Measurements from ENCODE around the gene TPTE.
"Not testable (repeated sequence)": the region's sequence is repeated elsewhere in the genome, so short reads cannot be mapped to it uniquely, and the experiment has no call there.

Gene TPTE

DNA sequence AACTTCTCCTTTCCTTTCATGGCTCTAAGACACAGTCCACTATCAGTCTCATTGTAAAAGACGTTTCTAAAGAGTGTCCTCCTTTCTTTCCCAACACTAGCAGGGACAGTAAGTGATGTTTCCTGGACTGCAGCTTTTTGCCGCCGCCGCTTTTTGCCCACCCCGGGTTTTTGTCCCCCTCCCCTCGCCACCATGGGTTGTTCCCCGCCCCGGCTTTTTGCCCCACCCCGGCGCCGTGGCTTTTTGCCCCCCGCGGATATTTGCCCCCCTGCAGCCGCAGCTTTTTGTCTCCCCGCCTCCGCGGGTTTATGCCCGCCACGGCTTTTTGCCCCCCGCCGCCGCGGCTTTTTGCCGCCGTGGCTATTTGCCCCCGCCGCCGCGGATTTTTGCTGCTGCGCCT lies 95.2 kb downstream of the TPTE start:
- H3K4me1 ChIP-seq (ENCODE audit: control insufficient read depth, insufficient read depth, low read length) = no peaks in the 10 kb centered on the region
- DNase-seq (ENCODE audit: low read depth, low spot score) = no peak
- no peaks in the 10 kb centered on the region for H3K36me3 ChIP-seq (ENCODE audit: control insufficient read depth, insufficient read depth, low read length)
- H3K4me3 ChIP-seq (ENCODE audit: low read length) = no peak overlapping the region
- H3K27me3 ChIP-seq (ENCODE audit: control insufficient read depth, insufficient read depth, low read length) = no peaks in the 10 kb centered on the region
- H3K9me3 ChIP-seq (ENCODE audit: control insufficient read depth, insufficient read depth, low read length) = peaks cover 8% of the 10 kb centered on the region; the same call in 1 of the 2 replicates
- no CpG with 5 or more reads among the region's 30 CpGs for WGBS (ENCODE audit: insufficient coverage, insufficient read length)
- no peak overlapping the region for H3K27ac ChIP-seq (ENCODE audit: low read length)

DNA sequence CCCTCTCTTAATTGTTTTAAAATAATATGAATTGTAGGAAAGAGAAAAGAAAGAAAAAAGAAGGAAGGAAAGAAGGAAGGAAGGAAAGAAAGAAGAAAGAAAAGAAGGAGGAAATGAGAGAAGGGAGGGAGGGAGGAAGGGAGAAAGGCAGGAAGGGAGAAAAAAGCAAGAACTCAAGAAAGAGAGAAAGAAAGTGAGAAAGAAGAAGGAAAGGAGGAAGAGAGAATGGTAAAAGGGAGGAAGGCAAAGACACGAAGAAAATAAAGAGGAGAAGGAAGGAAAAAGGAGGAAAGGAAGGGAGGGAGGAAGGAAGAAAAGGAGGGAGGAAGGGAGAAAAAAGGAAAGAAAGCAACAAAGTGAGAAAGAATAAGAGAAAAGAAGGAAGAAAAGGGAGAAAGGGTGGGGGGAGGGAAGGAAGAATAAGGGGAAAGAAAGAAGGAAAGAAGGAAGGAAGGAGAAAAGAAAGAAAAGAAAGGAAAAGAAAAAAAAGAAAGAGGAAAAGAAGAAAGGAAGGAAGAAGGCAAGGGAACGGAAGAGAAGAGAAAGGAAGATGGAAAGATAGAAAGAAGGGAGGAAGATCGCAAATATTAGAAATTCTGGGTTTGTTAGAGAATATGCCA lies 95.9 kb downstream of the TPTE start:
- H3K27me3 ChIP-seq (ENCODE audit: control insufficient read depth, insufficient read depth, low read length); H3K27ac ChIP-seq (ENCODE audit: low read length); DNase-seq (ENCODE audit: low read depth, low spot score); H3K4me3 ChIP-seq (ENCODE audit: low read length); H3K36me3 ChIP-seq (ENCODE audit: control insufficient read depth, insufficient read depth, low read length); H3K9me3 ChIP-seq (ENCODE audit: control insufficient read depth, insufficient read depth, low read length); H3K4me1 ChIP-seq (ENCODE audit: control insufficient read depth, insufficient read depth, low read length): not testable (repeated sequence)
- 100% methylated on average over 3 of the region's 3 CpGs for WGBS (ENCODE audit: insufficient coverage, insufficient read length)

DNA sequence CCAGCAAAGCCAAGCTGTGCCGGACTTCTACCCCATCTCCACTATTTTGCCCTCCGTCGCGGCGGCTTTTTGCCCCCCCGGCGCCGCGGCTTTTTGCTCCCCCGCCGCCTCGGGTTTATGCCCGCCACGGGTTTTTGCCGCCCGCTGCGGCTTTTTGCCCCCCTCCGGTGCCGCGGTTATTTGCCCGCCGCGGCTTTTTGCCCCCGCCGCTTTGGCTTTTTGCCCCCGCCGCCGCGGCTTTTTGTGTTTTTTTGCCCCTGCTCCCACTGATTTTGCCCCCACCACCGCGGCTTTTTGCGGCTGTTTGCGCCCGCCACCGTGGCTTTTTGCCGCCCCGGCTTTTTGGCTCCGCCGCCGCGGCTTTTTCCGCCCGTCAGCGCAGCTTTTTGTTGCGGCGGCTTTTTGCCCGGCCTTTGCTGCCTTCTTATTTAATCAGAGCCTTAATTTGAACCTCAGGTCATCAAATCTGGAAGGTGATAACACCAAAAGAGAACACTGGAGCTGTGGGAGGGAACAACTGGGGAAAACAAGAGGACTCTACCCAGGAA lies 106.0 kb downstream of the TPTE start:
- WGBS (ENCODE audit: insufficient coverage, insufficient read length) = no CpG with 5 or more reads among the region's 47 CpGs
- no peaks in the 10 kb centered on the region for H3K9me3 ChIP-seq (ENCODE audit: control insufficient read depth, insufficient read depth, low read length)
- H3K27me3 ChIP-seq (ENCODE audit: control insufficient read depth, insufficient read depth, low read length) = no peaks in the 10 kb centered on the region
- no peaks in the 10 kb centered on the region for H3K4me1 ChIP-seq (ENCODE audit: control insufficient read depth, insufficient read depth, low read length)
- no peak for DNase-seq (ENCODE audit: low read depth, low spot score)
- H3K27ac ChIP-seq (ENCODE audit: low read length) = no peak overlapping the region
- H3K36me3 ChIP-seq (ENCODE audit: control insufficient read depth, insufficient read depth, low read length) = no peaks in the 10 kb centered on the region
- no peak overlapping the region for H3K4me3 ChIP-seq (ENCODE audit: low read length)

DNA sequence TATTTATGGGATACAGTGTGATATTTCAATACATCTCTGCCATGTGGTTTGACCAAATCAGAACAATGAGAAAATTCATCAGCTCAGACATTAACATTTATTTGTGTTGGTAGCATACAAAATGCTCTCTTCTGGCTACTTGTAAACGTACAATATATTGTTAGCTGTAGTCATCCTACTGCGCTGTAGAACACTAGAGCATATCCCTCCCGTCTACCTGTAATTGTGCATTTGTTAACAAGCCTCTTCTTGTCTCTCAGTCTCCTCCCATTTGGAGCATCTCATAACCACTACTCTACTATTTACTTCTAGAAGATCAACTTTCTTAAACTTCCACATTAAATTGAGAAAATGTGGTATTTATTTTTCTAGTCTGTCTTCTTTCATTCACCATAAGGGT lies 107.9 kb downstream of the TPTE start:
- WGBS (ENCODE audit: insufficient coverage, insufficient read length) = no CpG with 5 or more reads among the region's 3 CpGs
- not testable (repeated sequence) for DNase-seq (ENCODE audit: low read depth, low spot score); H3K27ac ChIP-seq (ENCODE audit: low read length); H3K27me3 ChIP-seq (ENCODE audit: control insufficient read depth, insufficient read depth, low read length); H3K9me3 ChIP-seq (ENCODE audit: control insufficient read depth, insufficient read depth, low read length); H3K4me1 ChIP-seq (ENCODE audit: control insufficient read depth, insufficient read depth, low read length); H3K36me3 ChIP-seq (ENCODE audit: control insufficient read depth, insufficient read depth, low read length); H3K4me3 ChIP-seq (ENCODE audit: low read length)

DNA sequence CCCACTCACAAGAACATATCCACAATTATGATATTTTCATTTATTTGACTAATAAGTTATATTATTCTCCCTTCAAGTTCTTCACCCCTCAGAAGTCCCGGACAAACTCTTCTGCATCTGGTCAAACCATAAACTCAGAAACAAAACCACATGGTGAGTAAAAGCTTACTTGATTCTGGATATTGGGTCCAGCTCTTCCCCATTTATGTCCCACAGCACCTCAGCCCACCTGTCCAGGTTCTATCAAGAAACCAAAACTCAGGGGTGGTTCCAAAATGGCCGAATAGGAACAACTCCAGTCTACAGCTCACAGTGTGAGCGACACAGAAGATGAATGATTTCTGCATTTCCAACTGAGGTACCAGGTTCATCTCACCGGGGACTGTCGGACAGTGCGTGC lies 109.4 kb downstream of the TPTE start:
- not testable (repeated sequence) for H3K9me3 ChIP-seq (ENCODE audit: control insufficient read depth, insufficient read depth, low read length); DNase-seq (ENCODE audit: low read depth, low spot score)
- no CpG with 5 or more reads among the region's 6 CpGs for WGBS (ENCODE audit: insufficient coverage, insufficient read length)

DNA sequence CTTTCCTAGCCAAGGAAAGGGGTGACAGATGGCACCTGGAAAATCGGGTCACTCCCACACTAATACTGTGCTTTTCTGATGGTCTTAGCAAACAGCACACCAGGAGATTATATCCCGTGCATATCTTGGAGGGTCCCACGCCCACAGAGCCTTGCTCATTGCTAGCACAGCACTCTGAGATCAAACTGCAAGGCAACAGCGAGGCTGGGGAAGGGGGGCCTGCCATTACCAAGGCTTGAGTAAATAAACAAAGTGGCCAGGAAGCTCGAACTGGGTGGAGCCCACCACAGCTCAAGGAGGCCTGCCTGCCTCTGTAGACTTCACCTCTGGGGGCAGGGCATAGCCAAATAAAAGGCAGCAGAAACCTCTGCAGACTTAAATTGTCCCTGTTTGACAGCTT lies 109.9 kb downstream of the TPTE start:
- no CpG with 5 or more reads among the region's 5 CpGs for WGBS (ENCODE audit: insufficient coverage, insufficient read length)
- H3K4me3 ChIP-seq (ENCODE audit: low read length); H3K4me1 ChIP-seq (ENCODE audit: control insufficient read depth, insufficient read depth, low read length); H3K36me3 ChIP-seq (ENCODE audit: control insufficient read depth, insufficient read depth, low read length); H3K9me3 ChIP-seq (ENCODE audit: control insufficient read depth, insufficient read depth, low read length); H3K27me3 ChIP-seq (ENCODE audit: control insufficient read depth, insufficient read depth, low read length); H3K27ac ChIP-seq (ENCODE audit: low read length); DNase-seq (ENCODE audit: low read depth, low spot score): not testable (repeated sequence)

More for the DNA sequence above, 109.4 kb downstream of the TPTE start:
- H3K27ac ChIP-seq (ENCODE audit: low read length); H3K27me3 ChIP-seq (ENCODE audit: control insufficient read depth, insufficient read depth, low read length); H3K36me3 ChIP-seq (ENCODE audit: control insufficient read depth, insufficient read depth, low read length); H3K4me3 ChIP-seq (ENCODE audit: low read length); H3K4me1 ChIP-seq (ENCODE audit: control insufficient read depth, insufficient read depth, low read length): not testable (repeated sequence)

GRCh38 chr21:10638144-10638543 lies 116.8 kb downstream of the TPTE start:
- H3K4me3 ChIP-seq (ENCODE audit: low read length); H3K27ac ChIP-seq (ENCODE audit: low read length); H3K36me3 ChIP-seq (ENCODE audit: control insufficient read depth, insufficient read depth, low read length); H3K9me3 ChIP-seq (ENCODE audit: control insufficient read depth, insufficient read depth, low read length); DNase-seq (ENCODE audit: low read depth, low spot score); H3K4me1 ChIP-seq (ENCODE audit: control insufficient read depth, insufficient read depth, low read length); H3K27me3 ChIP-seq (ENCODE audit: control insufficient read depth, insufficient read depth, low read length): not testable (repeated sequence)
- no CpG with 5 or more reads among the region's 9 CpGs for WGBS (ENCODE audit: insufficient coverage, insufficient read length)

- DNase-seq (ENCODE audit: low read depth, low spot score) = no peak
- no peak overlapping the region for H3K4me3 ChIP-seq (ENCODE audit: low read length)
- H3K27ac ChIP-seq (ENCODE audit: low read length) = no peak overlapping the region
- H3K4me1 ChIP-seq (ENCODE audit: control insufficient read depth, insufficient read depth, low read length) = no peaks in the 10 kb centered on the region
- H3K27me3 ChIP-seq (ENCODE audit: control insufficient read depth, insufficient read depth, low read length) = no peaks in the 10 kb centered on the region
- peaks cover 11% of the 10 kb centered on the region; the same call in 1 of the 2 replicates for H3K9me3 ChIP-seq (ENCODE audit: control insufficient read depth, insufficient read depth, low read length)
- no CpG with 5 or more reads among the region's 4 CpGs for WGBS (ENCODE audit: insufficient coverage, insufficient read length)
- H3K36me3 ChIP-seq (ENCODE audit: control insufficient read depth, insufficient read depth, low read length) = no peaks in the 10 kb centered on the region
Measured at GRCh38 chr21:10639123-10639522, 117.7 kb downstream of the TPTE start.

- peaks cover 11% of the 10 kb centered on the region; the same call in 1 of the 2 replicates for H3K9me3 ChIP-seq (ENCODE audit: control insufficient read depth, insufficient read depth, low read length)
- not testable (repeated sequence) for H3K4me1 ChIP-seq (ENCODE audit: control insufficient read depth, insufficient read depth, low read length); H3K27ac ChIP-seq (ENCODE audit: low read length); H3K36me3 ChIP-seq (ENCODE audit: control insufficient read depth, insufficient read depth, low read length); H3K4me3 ChIP-seq (ENCODE audit: low read length); H3K27me3 ChIP-seq (ENCODE audit: control insufficient read depth, insufficient read depth, low read length); DNase-seq (ENCODE audit: low read depth, low spot score)
Measured at GRCh38 chr21:10639746-10640145, 118.4 kb downstream of the TPTE start.

DNA sequence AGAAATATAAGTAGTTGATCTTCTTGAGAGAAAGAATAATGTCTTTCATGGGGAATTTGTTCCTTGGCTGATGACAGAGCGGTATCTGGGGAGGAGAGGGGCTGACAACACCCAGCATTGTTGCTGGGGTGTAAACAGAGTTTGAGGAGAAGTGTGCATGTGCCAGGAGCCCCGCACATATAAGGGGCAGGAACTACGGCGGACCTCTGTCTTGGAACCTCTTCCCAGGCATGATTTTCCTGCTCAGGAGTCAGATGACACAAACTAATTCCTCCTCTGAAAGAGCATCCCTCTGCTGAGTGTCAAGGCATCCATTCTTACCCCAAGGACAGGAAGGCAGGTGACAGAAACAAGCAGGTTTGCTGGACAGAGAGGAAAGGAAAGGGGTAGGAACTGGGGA lies 119.1 kb downstream of the TPTE start:
- no peaks in the 10 kb centered on the region for H3K4me1 ChIP-seq (ENCODE audit: control insufficient read depth, insufficient read depth, low read length)
- no peak overlapping the region for H3K4me3 ChIP-seq (ENCODE audit: low read length)
- peaks cover 11% of the 10 kb centered on the region; the same call in 1 of the 2 replicates for H3K9me3 ChIP-seq (ENCODE audit: control insufficient read depth, insufficient read depth, low read length)
- WGBS (ENCODE audit: insufficient coverage, insufficient read length) = no CpG with 5 or more reads among the region's 4 CpGs
- no peaks in the 10 kb centered on the region for H3K27me3 ChIP-seq (ENCODE audit: control insufficient read depth, insufficient read depth, low read length)
- DNase-seq (ENCODE audit: low read depth, low spot score) = no peak
- no peaks in the 10 kb centered on the region for H3K36me3 ChIP-seq (ENCODE audit: control insufficient read depth, insufficient read depth, low read length)
- no peak overlapping the region for H3K27ac ChIP-seq (ENCODE audit: low read length)

- no CpG with 5 or more reads among the region's 1 CpG for WGBS (ENCODE audit: insufficient coverage, insufficient read length)
- Histone ChIP-seq H3K9me3 (ENCODE audit: control insufficient read depth, insufficient read depth, low read length) (peaks cover 11% of the 10 kb centered on the region; the same call in 1 of the 2 replicates), H3K27ac (ENCODE audit: low read length) (no peak overlapping the region), H3K4me3 (ENCODE audit: low read length) (no peak overlapping the region), H3K4me1 (ENCODE audit: control insufficient read depth, insufficient read depth, low read length) (no peaks in the 10 kb centered on the region), H3K36me3 (ENCODE audit: control insufficient read depth, insufficient read depth, low read length) (no peaks in the 10 kb centered on the region), H3K27me3 (ENCODE audit: control insufficient read depth, insufficient read depth, low read length) (no peaks in the 10 kb centered on the region)
- DNase-seq (ENCODE audit: low read depth, low spot score) = no peak
Measured at GRCh38 chr21:10641107-10641506, 119.7 kb downstream of the TPTE start.

Measured in iPS DF 6.9 (cell line).